ENCODE results near the gene KRTAP21-3. TPM values are rescaled to one million over a fixed set of nuclear protein-coding genes. Genes with fewer than 3 reads are reported as not detected.
"Not testable (repeated sequence)": the region's sequence is repeated elsewhere in the genome, so short reads cannot be mapped to it uniquely, and the experiment has no call there.

Gene KRTAP21-3
- polyA plus RNA-seq, result not detected
- long read RNA-seq, donor 1, result 0 reads
- long read RNA-seq, donor 2, result 0 reads
- long read RNA-seq, donor 3, result 0 reads
- long read RNA-seq, donor 4, result 0 reads
- long read RNA-seq, donor 5, result 0 reads
- long read RNA-seq, donor 6, result 0 reads
- long read RNA-seq, donor 7, result 0 reads
- long read RNA-seq, donor 8, result 0 reads
- long read RNA-seq, donor 9, result 0 reads
- long read RNA-seq, donor 10, result 0 reads

GRCh38 chr21:30718239-30718909 is at the start of gene KRTAP21-3:
Gene KRTAP21-3 (minus strand): TSS chr21:30718777. CDS start chr21:30718759, 18 bp downstream.
- Histone ChIP-seq H3K27me3 (ENCODE audit: control insufficient read depth in 3 of 3, insufficient read depth in 3 of 3, low read length in 3 of 3) (no peaks in the 10 kb centered on the region), H3K9me3 (ENCODE audit: control insufficient read depth in 2 of 2, insufficient read depth in 1 of 2, low read depth in 1 of 2, low read length in 1 of 2) (no peaks in the 10 kb centered on the region), H3K27ac (ENCODE audit: low read depth in 1 of 3, low read length in 2 of 3) (no peak within 1 kb of the TSS), H3K4me3 (ENCODE audit: low read depth in 1 of 3, low read length in 3 of 3) (no peak within 1 kb of the TSS), H3K4me1 (ENCODE audit: control insufficient read depth in 3 of 3, insufficient read depth in 2 of 3, low read depth in 1 of 3, low read length in 2 of 3) (no peaks in the 10 kb centered on the region), H3K36me3 (ENCODE audit: control insufficient read depth in 3 of 3, insufficient read depth in 2 of 3, low read depth in 1 of 3, low read length in 3 of 3) (no peaks in the 10 kb centered on the region)
- FAIRE-seq (no peak), DNase-seq (no peak)
- 57 to 73% (median 69%) methylated on average over 3 of the region's 3 CpGs for WGBS, 3 donors

- no peaks in the 10 kb centered on the region for H3K27me3 ChIP-seq (ENCODE audit: control insufficient read depth in 3 of 3, insufficient read depth in 3 of 3, low read length in 3 of 3)
- H3K9me3 ChIP-seq (ENCODE audit: control insufficient read depth in 2 of 2, insufficient read depth in 1 of 2, low read depth in 1 of 2, low read length in 1 of 2), result no peaks in the 10 kb centered on the region
- H3K4me1 ChIP-seq (ENCODE audit: control insufficient read depth in 3 of 3, insufficient read depth in 2 of 3, low read depth in 1 of 3, low read length in 2 of 3), result no peaks in the 10 kb centered on the region
- H3K27ac ChIP-seq (ENCODE audit: low read depth in 1 of 3, low read length in 2 of 3), result no peak overlapping the region
- DNase-seq (no peak), FAIRE-seq (no peak)
- H3K4me3 ChIP-seq (ENCODE audit: low read depth in 1 of 3, low read length in 3 of 3), result no peak overlapping the region
- WGBS, 3 donors, result 66 to 74% (median 69%) methylated on average over 2 of the region's 2 CpGs
- no peaks in the 10 kb centered on the region for H3K36me3 ChIP-seq (ENCODE audit: control insufficient read depth in 3 of 3, insufficient read depth in 2 of 3, low read depth in 1 of 3, low read length in 3 of 3)
Measured at GRCh38 chr21:30760776-30761175, 42.2 kb upstream of the KRTAP21-3 start.

- FAIRE-seq, result no peak
- Histone ChIP-seq H3K27me3 (ENCODE audit: control insufficient read depth in 3 of 3, insufficient read depth in 3 of 3, low read length in 3 of 3) (no peaks in the 10 kb centered on the region), H3K4me3 (ENCODE audit: low read depth in 1 of 3, low read length in 3 of 3) (no peak overlapping the region), H3K36me3 (ENCODE audit: control insufficient read depth in 3 of 3, insufficient read depth in 2 of 3, low read depth in 1 of 3, low read length in 3 of 3) (no peaks in the 10 kb centered on the region), H3K27ac (ENCODE audit: low read depth in 1 of 3, low read length in 2 of 3) (no peak overlapping the region), H3K4me1 (ENCODE audit: control insufficient read depth in 3 of 3, insufficient read depth in 2 of 3, low read depth in 1 of 3, low read length in 2 of 3) (no peaks in the 10 kb centered on the region), H3K9me3 (ENCODE audit: control insufficient read depth in 2 of 2, insufficient read depth in 1 of 2, low read depth in 1 of 2, low read length in 1 of 2) (no peaks in the 10 kb centered on the region)
- 58 to 83% (median 74%) methylated on average over 2 of the region's 2 CpGs for WGBS, 3 donors
- DNase-seq, result no peak
Measured at GRCh38 chr21:30758306-30758705, 39.7 kb upstream of the KRTAP21-3 start.

GRCh38 chr21:30755328-30755727 is 36.8 kb upstream of the KRTAP21-3 start, which contains the start of gene KRTAP21-1:
Gene KRTAP21-1 (minus strand): TSS chr21:30755428. CDS start chr21:30755378, 50 bp downstream.
- 89 to 100% (median 92%) methylated on average over 2 of the region's 2 CpGs for WGBS, 3 donors
- not testable (repeated sequence) for H3K4me3 ChIP-seq (ENCODE audit: low read depth in 1 of 3, low read length in 3 of 3); H3K4me1 ChIP-seq (ENCODE audit: control insufficient read depth in 3 of 3, insufficient read depth in 2 of 3, low read depth in 1 of 3, low read length in 2 of 3); H3K9me3 ChIP-seq (ENCODE audit: control insufficient read depth in 2 of 2, insufficient read depth in 1 of 2, low read depth in 1 of 2, low read length in 1 of 2); H3K27ac ChIP-seq (ENCODE audit: low read depth in 1 of 3, low read length in 2 of 3); H3K36me3 ChIP-seq (ENCODE audit: control insufficient read depth in 3 of 3, insufficient read depth in 2 of 3, low read depth in 1 of 3, low read length in 3 of 3); H3K27me3 ChIP-seq (ENCODE audit: control insufficient read depth in 3 of 3, insufficient read depth in 3 of 3, low read length in 3 of 3); FAIRE-seq; DNase-seq

- no peaks in the 10 kb centered on the region for H3K4me1 ChIP-seq (ENCODE audit: control insufficient read depth in 3 of 3, insufficient read depth in 2 of 3, low read depth in 1 of 3, low read length in 2 of 3)
- FAIRE-seq, result no peak
- no peaks in the 10 kb centered on the region for H3K27me3 ChIP-seq (ENCODE audit: control insufficient read depth in 3 of 3, insufficient read depth in 3 of 3, low read length in 3 of 3)
- peaks cover under 1 to 1% of the 10 kb centered on the region in 2 donors for H3K9me3 ChIP-seq (ENCODE audit: control insufficient read depth in 2 of 2, insufficient read depth in 1 of 2, low read depth in 1 of 2, low read length in 1 of 2)
- H3K4me3 ChIP-seq (ENCODE audit: low read depth in 1 of 3, low read length in 3 of 3), result no peak within 1 kb of the TSS
- H3K36me3 ChIP-seq (ENCODE audit: control insufficient read depth in 3 of 3, insufficient read depth in 2 of 3, low read depth in 1 of 3, low read length in 3 of 3), result no peaks in the 10 kb centered on the region
- no peak within 1 kb of the TSS for H3K27ac ChIP-seq (ENCODE audit: low read depth in 1 of 3, low read length in 2 of 3)
- no peak for DNase-seq
Measured at GRCh38 chr21:30747159-30747558, 28.6 kb upstream of the KRTAP21-3 start, which contains the start of gene KRTAP21-2. Gene KRTAP21-2 (minus strand): TSS chr21:30747259. CDS start chr21:30747202, 57 bp downstream.

GRCh38 chr21:30740462-30740861 is 21.9 kb upstream of the KRTAP21-3 start:
- no peak for DNase-seq
- FAIRE-seq, result no peak
- 85 to 92% (median 90%) methylated on average over 2 of the region's 2 CpGs for WGBS, 3 donors
- Histone ChIP-seq H3K27ac (ENCODE audit: low read depth in 1 of 3, low read length in 2 of 3) (no peak overlapping the region), H3K36me3 (ENCODE audit: control insufficient read depth in 3 of 3, insufficient read depth in 2 of 3, low read depth in 1 of 3, low read length in 3 of 3) (no peaks in the 10 kb centered on the region), H3K4me1 (ENCODE audit: control insufficient read depth in 3 of 3, insufficient read depth in 2 of 3, low read depth in 1 of 3, low read length in 2 of 3) (no peaks in the 10 kb centered on the region), H3K27me3 (ENCODE audit: control insufficient read depth in 3 of 3, insufficient read depth in 3 of 3, low read length in 3 of 3) (no peaks in the 10 kb centered on the region), H3K9me3 (ENCODE audit: control insufficient read depth in 2 of 2, insufficient read depth in 1 of 2, low read depth in 1 of 2, low read length in 1 of 2) (peaks cover 0 to 8% of the 10 kb centered on the region in 2 donors), H3K4me3 (ENCODE audit: low read depth in 1 of 3, low read length in 3 of 3) (no peak overlapping the region)

GRCh38 chr21:30733026-30733425 is 14.4 kb upstream of the KRTAP21-3 start:
- Histone ChIP-seq H3K4me3 (ENCODE audit: low read depth in 1 of 3, low read length in 3 of 3) (no peak overlapping the region), H3K9me3 (ENCODE audit: control insufficient read depth in 2 of 2, insufficient read depth in 1 of 2, low read depth in 1 of 2, low read length in 1 of 2) (no peaks in the 10 kb centered on the region), H3K36me3 (ENCODE audit: control insufficient read depth in 3 of 3, insufficient read depth in 2 of 3, low read depth in 1 of 3, low read length in 3 of 3) (no peaks in the 10 kb centered on the region), H3K27me3 (ENCODE audit: control insufficient read depth in 3 of 3, insufficient read depth in 3 of 3, low read length in 3 of 3) (no peaks in the 10 kb centered on the region), H3K27ac (ENCODE audit: low read depth in 1 of 3, low read length in 2 of 3) (no peak overlapping the region), H3K4me1 (ENCODE audit: control insufficient read depth in 3 of 3, insufficient read depth in 2 of 3, low read depth in 1 of 3, low read length in 2 of 3) (no peaks in the 10 kb centered on the region)
- DNase-seq (no peak), FAIRE-seq (no peak)
- 63 to 84% (median 67%) methylated on average over 1 of the region's 1 CpG for WGBS, 3 donors

- H3K9me3 ChIP-seq (ENCODE audit: control insufficient read depth in 2 of 2, insufficient read depth in 1 of 2, low read depth in 1 of 2, low read length in 1 of 2), result no peaks in the 10 kb centered on the region
- H3K27ac ChIP-seq (ENCODE audit: low read depth in 1 of 3, low read length in 2 of 3), result no peak overlapping the region
- DNase-seq (no peak), FAIRE-seq (no peak)
- no peaks in the 10 kb centered on the region for H3K36me3 ChIP-seq (ENCODE audit: control insufficient read depth in 3 of 3, insufficient read depth in 2 of 3, low read depth in 1 of 3, low read length in 3 of 3)
- H3K4me1 ChIP-seq (ENCODE audit: control insufficient read depth in 3 of 3, insufficient read depth in 2 of 3, low read depth in 1 of 3, low read length in 2 of 3), result no peaks in the 10 kb centered on the region
- H3K4me3 ChIP-seq (ENCODE audit: low read depth in 1 of 3, low read length in 3 of 3), result no peak overlapping the region
- WGBS, 3 donors, result 46 to 66% (median 55%) methylated on average over 1 of the region's 1 CpG
- no peaks in the 10 kb centered on the region for H3K27me3 ChIP-seq (ENCODE audit: control insufficient read depth in 3 of 3, insufficient read depth in 3 of 3, low read length in 3 of 3)
Measured at GRCh38 chr21:30726726-30727125, 8.1 kb upstream of the KRTAP21-3 start.

Data from small intestine (tissue), 16 donors.